ENCODE data around the gene LINC01488.

LINC01488 gene

DNA sequence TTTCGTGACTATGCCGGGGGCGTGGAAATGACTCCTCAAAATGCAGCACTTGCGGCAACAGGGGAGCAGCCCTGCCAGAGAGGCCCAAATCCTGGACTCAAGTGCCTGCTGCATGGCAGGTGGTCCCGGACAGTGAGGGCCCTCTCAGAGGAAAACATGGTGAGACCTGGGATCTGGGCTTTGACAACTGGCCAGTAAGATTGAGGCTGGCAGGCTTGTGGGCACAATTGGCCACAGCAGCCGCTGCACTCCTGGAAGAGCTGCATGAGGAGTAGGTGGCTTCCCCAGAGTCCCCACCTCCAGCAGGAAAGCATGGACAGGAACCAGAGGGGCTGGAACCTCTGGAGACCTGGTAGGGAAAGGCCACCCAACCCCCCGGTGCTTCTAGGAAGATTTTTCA lies 13.4 kb downstream of the LINC01488 start:
- no peak for DNase-seq

DNA sequence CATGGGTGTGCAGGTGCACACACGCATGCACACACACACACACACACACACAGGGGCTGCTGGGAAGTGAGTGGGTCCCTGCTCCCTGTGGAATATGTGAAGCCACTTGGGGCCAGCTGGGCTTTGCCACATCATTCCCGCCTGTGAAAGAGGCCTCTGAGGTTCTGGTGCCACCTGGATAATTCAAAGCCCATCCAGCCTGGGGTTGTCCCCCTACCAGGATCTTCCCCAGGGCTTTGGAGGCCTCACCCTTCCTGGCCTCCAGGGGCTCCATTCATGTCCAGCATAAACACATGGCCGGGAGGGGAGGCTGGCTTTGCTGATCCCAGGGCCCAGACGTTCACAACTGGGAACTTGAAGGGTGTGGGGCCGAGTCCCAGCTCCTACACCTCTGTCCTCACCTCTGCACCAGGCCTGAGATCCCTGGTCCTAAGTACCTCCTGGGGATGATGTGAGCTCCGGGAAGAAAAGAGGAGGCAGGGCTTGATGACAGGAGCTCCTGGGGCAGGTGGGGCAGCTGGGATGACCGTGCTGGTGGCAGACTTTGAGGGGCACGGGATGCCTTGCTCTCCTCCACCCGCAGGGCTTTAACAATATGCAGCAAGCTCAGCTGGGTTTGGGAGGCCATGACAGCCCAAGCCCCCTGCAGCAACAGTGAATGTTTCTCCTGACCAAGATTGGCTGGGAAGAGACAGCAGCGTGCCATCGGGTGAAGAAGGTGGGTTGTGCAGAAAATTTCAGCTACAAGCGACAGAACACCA lies 14.2 kb downstream of the LINC01488 start:
- DNase-seq = no peak

DNA sequence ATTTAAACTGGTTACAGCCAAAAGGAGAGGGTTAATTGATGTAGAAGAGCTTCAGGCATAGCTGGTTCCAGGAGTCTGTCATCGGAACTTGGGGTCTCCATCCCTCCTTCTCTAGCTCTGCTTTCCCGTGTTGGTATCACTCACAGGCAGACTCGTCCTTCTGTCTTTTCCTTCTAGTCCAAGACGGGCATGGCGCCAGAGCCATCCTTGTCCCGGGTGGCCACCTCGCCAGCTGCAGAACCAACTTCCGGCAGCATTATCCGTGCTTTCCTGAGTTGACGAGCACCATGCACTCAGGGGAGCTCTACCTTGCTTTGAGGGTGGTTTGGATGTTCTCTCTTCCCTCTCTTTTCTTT lies 14.7 kb downstream of the LINC01488 start:
- DNase-seq = no peak

DNA sequence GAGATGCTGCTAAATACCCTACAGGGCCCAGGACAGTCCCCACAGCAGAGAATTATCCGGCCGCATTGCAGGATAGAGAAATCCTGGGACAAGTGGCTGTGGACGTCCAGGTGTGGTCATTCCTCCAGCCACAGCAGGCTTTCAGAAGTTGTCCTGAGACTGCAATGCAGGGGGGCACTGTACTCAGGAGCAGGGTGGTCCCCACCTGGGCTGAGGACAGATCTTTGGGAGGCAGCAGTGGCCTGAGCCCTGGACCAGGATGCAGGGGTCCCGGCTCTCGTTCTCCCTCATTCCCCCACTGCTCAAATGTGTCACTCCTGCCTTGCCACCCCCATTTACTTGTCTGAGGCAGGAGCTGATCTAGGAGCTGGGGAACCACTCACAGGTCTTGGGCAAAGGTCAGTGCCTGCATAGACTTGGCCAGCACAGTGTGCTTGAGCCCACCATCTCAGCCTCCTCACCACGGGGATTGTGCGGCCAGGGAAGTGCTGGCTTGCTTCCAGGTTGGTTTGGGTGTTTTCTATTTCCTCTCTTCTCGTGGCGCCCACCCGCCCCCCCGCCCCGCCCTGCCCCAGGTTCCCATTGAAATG lies 15.3 kb downstream of the LINC01488 start:
- no peak for DNase-seq

DNA sequence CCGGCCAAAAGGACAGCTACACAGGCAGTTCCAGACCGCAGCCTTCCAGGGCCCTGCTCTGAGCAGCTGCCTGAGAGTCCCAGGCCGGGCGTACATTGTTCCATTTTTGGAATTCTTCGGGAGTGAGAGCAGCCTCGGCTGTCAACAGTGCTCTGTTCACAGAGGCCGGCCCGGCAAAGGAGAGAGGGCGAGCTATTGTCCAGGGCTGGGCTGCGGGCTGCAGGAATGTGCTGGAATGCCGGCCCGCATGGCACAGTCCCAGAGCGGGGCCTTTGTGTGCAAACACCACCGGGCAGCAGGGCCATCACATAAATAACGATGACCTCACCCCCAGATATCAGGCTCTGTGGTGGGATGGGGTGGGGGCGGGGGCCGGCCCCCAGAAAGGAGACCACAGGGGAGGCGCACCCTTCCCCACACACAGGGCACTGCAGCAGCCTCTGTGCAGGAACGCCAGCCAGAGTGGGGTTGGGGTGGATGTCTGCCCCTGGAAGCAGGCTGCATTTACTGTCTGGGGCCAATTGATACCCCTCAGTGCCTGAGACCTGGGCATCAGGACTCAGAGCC lies 15.8 kb downstream of the LINC01488 start:
- no peak for DNase-seq

DNA sequence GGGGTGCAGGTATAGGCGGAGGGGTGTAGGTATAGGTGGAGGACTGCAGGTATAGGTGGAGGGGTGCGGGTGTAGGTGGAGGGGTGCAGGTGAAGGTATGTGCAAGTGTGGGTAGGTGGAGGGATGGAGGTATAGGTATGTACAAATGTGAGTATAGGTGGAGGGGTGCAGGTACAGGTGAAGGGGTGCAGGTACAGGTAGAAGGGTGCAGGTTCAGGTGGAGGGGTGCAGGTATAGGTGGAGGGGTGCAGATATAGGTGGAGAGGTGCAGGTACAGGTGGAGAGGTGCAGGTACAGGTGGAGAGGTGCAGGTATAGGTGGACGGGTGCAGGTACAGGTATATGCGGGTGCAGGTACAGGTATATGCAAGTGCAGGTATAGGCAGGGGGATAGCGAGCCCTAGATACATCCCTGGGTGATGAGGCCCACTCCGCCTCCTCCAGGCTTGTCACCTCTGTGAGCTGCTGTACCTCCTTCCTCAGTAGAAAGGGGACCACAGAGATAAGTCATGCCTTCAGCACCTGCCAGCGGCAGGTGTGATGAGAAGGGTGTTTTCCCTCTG lies 17.2 kb downstream of the LINC01488 start:
- DNase-seq = no peak

DNA sequence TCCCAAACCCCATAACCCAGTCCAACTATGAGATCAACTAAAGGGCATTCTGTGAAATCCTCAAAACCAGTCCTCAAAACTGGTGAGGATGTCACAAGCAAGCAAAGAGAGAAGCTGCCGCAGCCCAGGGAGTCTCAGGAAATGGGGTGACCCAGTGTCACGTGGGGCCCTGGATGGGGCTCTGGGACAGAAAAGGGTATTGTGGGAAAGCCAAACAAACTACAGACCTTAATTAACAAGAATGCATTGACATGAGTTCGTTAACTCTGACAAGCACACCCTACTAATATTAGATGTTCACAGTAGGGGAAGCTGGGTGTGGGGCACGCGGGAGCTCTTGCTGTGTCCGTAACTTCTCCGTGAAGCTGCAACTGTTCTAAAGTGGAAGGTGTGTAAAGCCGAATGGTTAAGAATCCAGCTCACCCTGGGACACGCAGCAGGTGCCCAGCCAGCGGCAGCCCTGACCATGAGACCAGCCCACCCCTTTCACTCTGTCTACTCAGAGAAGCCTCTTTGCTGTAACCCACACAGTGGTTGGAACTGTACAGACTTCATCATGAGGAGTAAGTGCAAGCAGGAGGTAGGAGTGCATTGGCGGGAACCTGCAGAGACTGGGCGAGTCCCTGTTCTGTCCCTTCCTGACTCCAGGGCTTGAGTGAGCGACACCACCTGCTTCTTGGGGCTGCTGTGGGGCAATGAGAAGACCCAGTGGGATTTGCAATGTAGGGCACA lies 17.9 kb downstream of the LINC01488 start:
- no peak for DNase-seq

DNA sequence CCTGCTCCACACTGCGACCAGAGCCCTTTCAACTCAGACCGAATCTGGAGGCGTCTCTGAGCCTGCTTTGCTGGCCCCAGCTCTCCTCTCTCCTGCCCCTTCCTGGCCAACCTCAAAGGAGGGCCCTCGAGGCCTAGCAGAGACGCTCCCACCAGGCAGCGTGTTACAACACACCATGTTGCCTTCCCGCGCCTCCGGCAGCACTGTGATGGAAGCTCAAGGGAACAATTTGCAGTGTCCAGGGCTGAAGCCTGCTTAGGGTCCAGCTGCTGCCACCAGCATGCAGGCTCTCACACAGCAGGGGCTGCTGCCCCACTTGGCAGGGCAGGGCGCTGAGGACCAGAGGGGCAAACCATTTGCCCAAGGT lies 18.4 kb downstream of the LINC01488 start:
- no peak for DNase-seq

DNA sequence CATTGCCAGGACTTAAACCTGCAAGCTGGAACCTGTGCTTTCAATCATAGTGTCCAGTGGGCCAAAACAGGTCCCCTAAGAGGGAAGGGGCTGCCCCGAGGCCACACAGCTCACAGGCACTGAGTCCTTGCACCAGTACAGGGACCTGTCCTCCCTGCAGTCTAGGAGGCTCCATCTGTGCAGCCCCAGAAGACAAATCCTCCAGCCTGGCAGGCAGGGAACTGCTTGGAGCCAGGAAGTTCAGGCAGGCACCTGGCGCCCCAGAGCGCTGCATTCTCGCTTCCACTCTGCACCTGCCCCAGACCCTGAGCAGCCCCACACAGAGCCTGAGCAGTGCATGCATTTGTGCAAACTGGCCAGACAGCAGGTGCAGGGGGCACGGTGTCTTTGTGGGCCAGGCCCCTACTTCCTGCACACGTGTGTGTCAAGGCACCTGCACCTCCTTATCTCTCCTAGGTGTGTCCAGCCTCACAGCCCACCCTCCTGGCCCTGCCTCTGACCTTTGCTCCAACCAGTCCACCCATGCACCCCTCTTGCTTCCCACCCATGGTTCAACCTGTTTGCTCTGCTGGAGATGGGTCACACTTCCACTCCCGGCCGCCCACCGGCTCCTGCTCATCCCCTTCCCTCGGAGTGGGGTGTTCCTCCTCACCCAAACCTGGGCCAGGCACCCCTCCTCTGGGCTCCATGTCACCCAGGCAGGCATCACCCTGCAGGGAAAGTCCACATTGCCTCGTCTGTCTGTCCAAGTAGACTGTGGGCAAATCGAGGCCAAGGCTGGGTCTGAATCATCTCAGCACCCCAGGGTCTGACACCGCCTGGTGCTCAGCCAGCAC lies 19.0 kb downstream of the LINC01488 start:
- no peak for DNase-seq

DNA sequence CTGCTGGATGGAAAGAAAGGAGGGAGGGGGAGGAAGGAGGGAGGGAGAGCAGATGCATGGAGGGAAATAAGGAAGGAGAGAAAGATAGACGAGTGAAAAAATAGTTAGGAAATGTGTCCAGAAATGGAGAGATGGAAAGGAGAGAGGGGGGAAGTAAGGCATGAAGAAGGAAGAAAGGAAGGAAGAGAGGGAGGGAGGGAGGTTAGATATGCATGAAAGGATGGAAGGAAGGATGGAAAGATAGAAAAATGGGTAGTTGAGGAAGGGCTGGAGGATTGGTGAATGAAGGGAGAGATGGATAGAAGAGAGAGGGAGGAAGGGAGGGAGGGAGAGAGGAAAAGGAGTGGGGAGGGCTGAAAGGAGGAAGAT lies 19.6 kb downstream of the LINC01488 start:
- DNase-seq = no peak

DNA sequence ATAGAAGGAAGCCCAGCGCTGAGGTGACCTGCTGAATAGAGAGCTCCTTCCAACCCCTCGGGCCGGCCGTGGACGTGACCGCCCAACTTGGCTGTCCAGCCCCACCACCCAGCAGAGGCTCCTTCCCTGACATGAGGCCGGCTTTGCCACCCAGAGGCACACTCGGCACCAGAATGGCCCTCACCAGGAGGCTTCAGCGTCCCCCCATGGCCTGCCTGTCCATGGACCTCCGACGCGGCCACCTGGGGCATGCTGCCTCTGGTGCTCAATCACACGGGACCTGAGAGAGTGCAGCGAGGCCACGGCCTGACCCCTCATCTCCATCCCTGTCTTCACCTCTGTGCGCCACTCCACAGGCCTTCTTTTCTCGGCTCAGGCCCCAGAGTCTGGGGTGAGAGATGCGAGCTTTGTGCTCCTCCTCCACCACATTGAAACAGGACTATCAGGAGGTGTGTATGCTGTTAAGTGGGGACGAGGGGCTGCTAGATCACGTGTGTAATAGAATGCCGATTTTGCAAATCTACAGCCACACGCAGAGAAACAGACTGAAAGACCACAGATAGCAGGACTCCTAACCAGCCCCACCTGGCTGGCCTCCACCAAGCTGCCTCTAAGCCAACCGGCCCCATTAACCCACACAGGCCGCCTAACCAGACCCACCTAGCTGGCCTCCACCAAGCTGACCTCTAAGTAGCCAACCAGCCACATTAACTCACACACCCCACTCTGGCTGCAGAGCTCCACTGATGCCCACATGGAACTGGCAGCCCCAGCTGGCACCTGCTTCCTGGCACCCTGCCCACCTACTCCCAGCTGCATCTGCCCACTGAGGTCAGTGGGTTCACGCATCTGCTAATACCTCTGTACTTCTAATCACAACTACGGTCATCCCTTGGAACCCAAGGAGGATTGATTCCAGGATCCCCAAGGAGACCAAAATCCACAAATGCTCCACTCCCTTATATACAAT lies 20.7 kb downstream of the LINC01488 start:
- no peak for DNase-seq

DNA sequence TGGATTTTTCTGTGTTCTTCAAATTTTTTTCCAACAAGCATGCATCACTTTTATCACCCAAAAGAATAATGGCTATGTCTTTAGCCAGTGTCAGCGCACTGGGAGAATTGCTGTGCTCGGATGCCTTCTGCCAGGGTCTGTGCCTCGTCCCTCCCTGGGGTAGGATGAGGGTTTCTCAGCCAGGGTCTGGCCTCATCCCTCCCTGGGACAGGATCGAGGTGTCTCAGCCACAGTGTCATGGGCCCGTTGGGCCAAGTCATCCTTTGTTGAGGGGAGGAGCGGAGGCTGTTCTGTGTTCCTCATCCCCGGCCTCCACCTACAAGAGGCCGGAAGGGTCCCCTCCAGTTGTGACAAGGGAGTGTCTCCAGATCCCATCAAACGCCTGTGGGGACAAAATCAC lies 22.7 kb downstream of the LINC01488 start:
- no peak for DNase-seq

DNA sequence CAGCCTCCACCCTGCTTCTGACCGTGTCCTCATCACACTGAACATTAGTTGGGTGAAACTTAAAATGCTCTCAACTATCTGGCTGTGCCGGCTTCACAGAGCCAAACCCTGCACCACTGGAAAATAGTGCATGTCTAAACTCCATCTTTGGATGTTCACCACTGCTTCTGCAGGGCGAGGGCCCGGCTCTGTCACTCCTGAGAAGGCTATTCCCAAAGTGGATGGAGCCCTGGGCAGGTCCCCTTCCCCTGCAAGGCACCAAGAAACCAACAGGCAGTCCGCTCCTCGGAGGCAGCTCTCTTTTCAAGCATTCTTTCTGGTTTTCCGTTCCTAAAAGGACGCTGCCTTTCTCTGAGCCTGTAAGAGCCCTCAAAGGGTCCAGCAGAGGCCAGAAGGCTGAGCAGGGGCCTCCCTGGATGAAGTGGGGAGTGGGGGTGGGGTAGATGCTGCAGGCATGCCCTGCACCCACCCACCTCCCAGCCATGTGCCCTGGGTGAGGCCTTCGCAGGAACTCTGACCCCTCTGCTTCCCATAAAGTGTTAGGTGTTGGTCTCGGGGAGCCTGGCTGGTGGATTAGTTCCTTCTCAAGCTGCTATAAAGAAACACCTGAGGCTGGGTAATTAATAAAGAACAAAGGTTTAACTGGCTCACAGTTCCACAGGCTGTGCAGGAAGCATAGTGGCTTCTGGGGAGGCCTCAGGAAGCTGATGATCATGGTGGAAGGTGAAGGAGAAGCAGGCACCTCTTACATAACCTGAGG lies 23.3 kb downstream of the LINC01488 start:
- no peak for DNase-seq

DNA sequence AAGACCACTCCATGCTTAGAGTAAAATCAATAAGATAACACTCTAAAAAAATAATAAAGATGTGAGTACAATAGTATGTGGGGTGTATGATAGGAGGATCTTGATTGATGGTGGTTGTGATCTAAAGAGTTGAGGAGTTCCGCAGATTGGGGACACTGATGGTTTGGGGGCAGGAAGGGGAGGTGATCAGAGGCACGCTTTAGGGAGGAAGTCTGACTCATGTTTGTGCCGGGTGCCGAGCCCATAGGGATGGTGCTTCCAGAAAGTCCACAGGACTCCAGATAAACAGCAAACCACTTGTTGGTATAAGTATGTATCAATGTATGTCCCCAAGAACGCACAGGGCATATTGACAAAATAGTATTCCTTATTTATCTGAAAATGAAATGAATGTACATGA lies 27.5 kb downstream of the LINC01488 start:
- no peak for DNase-seq

DNA sequence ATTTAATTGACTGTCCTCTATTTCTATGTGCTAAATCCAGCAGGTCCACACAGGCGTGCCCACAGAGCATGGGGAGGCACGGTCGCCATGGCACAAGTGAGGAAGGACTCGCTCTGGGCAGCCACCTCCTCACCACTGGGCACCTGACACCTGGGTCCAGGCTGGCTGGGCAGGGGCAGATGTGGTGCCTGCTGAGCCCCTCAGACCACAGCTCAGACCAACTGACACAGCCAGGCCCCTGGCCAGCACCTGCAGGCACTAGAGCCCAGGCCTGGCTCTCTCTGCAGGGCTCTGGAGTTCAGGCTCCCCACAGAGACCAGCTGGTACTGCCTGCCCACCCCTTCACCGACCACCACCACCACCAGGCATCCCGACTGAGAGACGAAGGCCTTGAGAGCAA lies 27.9 kb downstream of the LINC01488 start:
- no peak for DNase-seq

DNA sequence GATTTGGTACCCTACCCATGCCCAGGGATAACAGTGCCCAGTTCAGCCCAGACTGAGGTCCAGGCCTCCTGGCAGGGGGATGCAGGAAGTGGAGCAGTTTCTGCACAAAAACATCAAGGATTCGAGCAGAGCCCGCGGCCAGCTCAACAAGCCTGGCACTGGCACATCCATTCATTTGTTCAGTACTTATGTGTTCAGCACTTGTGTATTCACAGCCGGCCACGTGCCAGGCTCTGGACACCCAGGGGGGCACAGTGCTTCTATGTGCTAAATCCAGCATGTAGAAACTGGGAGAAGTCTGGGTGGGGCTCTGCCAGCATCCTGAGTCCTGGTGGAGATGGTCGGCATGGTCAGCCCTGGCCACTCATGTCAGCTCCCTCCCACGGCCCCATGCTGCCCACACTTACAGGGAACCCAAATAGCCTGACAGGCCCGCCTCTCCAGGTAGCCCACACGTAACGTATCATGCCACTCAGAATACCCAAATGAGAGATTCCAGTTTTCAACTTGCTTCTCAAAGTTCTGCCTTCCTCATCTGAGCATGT lies 28.5 kb downstream of the LINC01488 start:
- no peak for DNase-seq

DNA sequence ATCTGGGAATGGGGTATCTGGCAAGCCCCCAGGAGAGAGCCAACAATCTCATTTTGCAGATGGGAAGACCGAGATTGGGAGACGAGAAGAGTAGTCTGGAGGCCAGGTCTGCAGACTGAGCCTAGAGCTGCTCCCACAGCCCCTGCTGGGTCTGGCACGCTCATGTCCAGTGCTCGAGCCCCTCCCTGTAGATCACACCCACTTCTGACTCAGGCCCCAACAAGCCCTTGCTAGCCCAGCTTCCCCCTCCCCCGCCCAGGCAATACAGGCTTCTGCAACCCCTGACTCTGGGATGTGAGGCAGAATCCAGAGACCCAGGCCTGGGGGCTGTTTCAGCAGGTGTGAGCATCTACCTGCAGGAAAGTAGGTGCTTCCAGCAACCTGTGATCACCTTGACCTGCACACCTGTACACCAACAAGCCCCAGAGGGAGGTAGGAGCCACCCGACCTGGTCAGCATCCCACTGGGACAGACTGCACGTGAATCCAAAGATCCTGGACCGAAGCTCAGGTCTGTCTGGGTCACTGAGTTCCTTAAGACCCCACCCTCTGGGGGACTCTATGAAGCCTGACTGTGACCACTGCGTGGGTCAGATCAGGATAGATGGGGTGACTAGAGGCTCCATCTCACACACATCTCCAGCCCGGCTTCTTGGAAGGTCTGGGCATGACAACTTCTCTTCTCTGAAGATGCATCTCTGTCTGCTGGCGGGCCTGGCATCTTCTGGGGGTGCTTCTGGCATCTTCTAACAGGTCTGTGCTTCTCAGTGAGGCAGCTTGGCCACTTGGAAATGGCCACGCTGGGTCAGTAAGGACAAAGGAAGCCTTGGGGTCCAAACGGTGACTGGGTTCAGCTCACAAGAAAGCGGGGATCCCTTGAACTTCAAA lies 29.3 kb downstream of the LINC01488 start:
- no peak for DNase-seq

DNA sequence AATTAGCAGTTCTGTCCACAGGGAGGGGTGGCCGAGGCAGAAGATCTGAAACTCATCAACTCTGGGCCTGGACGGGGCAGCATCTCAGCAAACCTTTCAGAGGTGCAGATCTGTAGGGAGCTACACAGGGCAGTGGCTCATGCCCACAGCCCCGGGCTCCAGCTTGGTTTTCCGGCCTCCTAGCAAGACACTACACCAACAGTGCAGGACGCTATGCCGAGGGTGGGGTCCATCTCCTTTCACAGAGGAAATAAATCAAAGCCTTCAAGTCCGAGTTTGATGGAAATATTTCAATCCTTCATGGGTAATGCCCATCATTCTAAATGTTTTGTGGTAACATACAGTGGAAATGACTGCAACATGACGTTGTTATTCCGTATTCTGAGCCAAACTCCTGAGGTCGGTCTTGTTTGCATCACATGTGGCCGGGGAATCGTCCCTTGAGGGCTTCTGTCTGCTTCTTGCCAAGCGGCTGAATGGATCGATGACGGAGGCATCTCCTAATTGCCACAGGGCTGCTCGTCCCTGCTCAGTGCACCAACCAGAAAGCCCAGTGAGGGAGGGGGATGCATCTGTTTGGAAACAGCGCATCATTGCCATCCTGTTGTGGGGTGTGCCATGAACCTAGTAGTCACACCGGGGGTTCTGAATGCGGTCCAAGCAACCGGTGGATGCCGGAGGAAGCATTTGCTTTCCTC lies 30.0 kb downstream of the LINC01488 start:
- no peak for DNase-seq

DNA sequence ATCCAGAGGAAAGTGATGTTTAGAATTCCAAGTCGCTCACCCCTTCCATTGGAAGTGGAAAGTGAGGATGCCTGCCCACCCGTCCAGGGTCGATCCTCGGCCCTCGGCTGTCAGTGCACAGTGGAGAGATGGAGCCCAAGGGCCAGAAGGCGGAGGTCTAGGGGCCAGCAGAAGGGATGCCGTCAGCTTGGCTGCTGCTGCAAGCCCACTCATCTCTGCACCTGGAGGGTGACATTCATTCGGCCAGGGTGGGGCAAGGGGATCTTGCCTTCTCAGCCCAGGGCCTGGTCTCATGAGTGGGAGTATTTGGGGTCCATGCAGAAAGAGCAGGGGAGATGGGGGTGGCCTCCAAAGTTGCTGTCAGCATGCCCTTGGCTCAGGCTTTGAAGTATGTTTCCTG lies 30.7 kb downstream of the LINC01488 start:
- DNase-seq = no peak
